ENCODE data around the gene UPK3A.
"Not testable (repeated sequence)": the region's sequence is repeated elsewhere in the genome, so short reads cannot be mapped to it uniquely, and the experiment has no call there.

The UPK3A gene

GRCh38 chr22:45309422-45310227, 24.9 kb downstream of the UPK3A start, which contains the start of gene FAM118A:
Gene FAM118A (plus strand): TSS chr22:45309934. CDS start chr22:45322380, 12,446 bp downstream.
- peak; percentile 98 for DNase-seq (ENCODE audit: low read depth)

- DNase-seq (ENCODE audit: low read depth), result no peak
These were observed 25.7 kb downstream of the UPK3A start for GRCh38 chr22:45310331-45310976.

- no peak for DNase-seq (ENCODE audit: low read depth)
These were observed 26.3 kb downstream of the UPK3A start for GRCh38 chr22:45310977-45311531.

- DNase-seq (ENCODE audit: low read depth), result no peak
These were observed 27.7 kb downstream of the UPK3A start for GRCh38 chr22:45312415-45312814.

- no peak for DNase-seq (ENCODE audit: low read depth)
These were observed 28.1 kb downstream of the UPK3A start for GRCh38 chr22:45312856-45313255.

GRCh38 chr22:45314054-45314721, 29.4 kb downstream of the UPK3A start:
- DNase-seq (ENCODE audit: low read depth), result no peak

- DNase-seq (ENCODE audit: low read depth), result no peak
These were observed 30.0 kb downstream of the UPK3A start for GRCh38 chr22:45314786-45315185.

- DNase-seq (ENCODE audit: low read depth), result no peak
These were observed 32.2 kb downstream of the UPK3A start for GRCh38 chr22:45316796-45317526.

- no peak for DNase-seq (ENCODE audit: low read depth)
These were observed 32.9 kb downstream of the UPK3A start for GRCh38 chr22:45317551-45318167.

- peak; percentile 75 for DNase-seq (ENCODE audit: low read depth)
These were observed 33.4 kb downstream of the UPK3A start for GRCh38 chr22:45318168-45318557.

GRCh38 chr22:45318558-45319323, 34.0 kb downstream of the UPK3A start:
- DNase-seq (ENCODE audit: low read depth), result no peak

- no peak for DNase-seq (ENCODE audit: low read depth)
These were observed 34.6 kb downstream of the UPK3A start for GRCh38 chr22:45319324-45319685.

- DNase-seq (ENCODE audit: low read depth), result no peak
These were observed 35.7 kb downstream of the UPK3A start for GRCh38 chr22:45320357-45320976.

- DNase-seq (ENCODE audit: low read depth), result no peak
These were observed 37.1 kb downstream of the UPK3A start for GRCh38 chr22:45321827-45322226.

GRCh38 chr22:45322873-45323525, 38.2 kb downstream of the UPK3A start:
- no peak for DNase-seq (ENCODE audit: low read depth)

- DNase-seq (ENCODE audit: low read depth), result no peak
These were observed 38.9 kb downstream of the UPK3A start for GRCh38 chr22:45323695-45324094.

- no peak for DNase-seq (ENCODE audit: low read depth)
These were observed 39.6 kb downstream of the UPK3A start for GRCh38 chr22:45324311-45324711.

- DNase-seq (ENCODE audit: low read depth), result not testable (repeated sequence)
These were observed 43.5 kb downstream of the UPK3A start for GRCh38 chr22:45328261-45328660.

- DNase-seq (ENCODE audit: low read depth), result no peak
These were observed 44.2 kb downstream of the UPK3A start for GRCh38 chr22:45328822-45329529.

All from stimulated activated CD8-positive, alpha-beta memory T cell treated with anti-CD3 and anti-CD28 coated beads, Interleukin-12 subunit alpha, Interleukin-12 subunit beta, amount 100 ng/mL, for 4 hours (primary cell).